ENCODE data around the gene PKP1.
"Not testable (repeated sequence)": the region's sequence is repeated elsewhere in the genome, so short reads cannot be mapped to it uniquely, and the experiment has no call there.

Gene PKP1

GRCh38 chr1:201282931-201283829 is at the start of gene PKP1:
Gene PKP1 (plus strand): TSS chr1:201283506. CDS start chr1:201283703, 197 bp downstream.
- DNase-seq = peak; percentile 5

GRCh38 chr1:201239646-201240045 is 43.7 kb upstream of the PKP1 start:
- not testable (repeated sequence) for DNase-seq

GRCh38 chr1:201240171-201240570 is 43.1 kb upstream of the PKP1 start:
- no peak for DNase-seq

- DNase-seq = no peak
These were observed 41.6 kb upstream of the PKP1 start for GRCh38 chr1:201241736-201242135.

GRCh38 chr1:201245082-201245481 is 38.2 kb upstream of the PKP1 start:
- no peak for DNase-seq

GRCh38 chr1:201248721-201249559 is 34.4 kb upstream of the PKP1 start:
- no peak for DNase-seq

- no peak for DNase-seq
These were observed 32.8 kb upstream of the PKP1 start for GRCh38 chr1:201250326-201251011.

GRCh38 chr1:201251411-201251810 is 31.9 kb upstream of the PKP1 start:
- no peak for DNase-seq

- DNase-seq = no peak
These were observed 31.4 kb upstream of the PKP1 start for GRCh38 chr1:201251851-201252430.

- no peak for DNase-seq
These were observed 30.3 kb upstream of the PKP1 start for GRCh38 chr1:201252944-201253371.

- DNase-seq = no peak
These were observed 29.9 kb upstream of the PKP1 start for GRCh38 chr1:201253411-201253810.

GRCh38 chr1:201253906-201254624 is 29.2 kb upstream of the PKP1 start:
- no peak for DNase-seq

GRCh38 chr1:201254625-201255478 is 28.5 kb upstream of the PKP1 start:
- no peak for DNase-seq

GRCh38 chr1:201255479-201256362 is 27.6 kb upstream of the PKP1 start:
- DNase-seq = no peak

- DNase-seq = not testable (repeated sequence)
These were observed 25.2 kb upstream of the PKP1 start for GRCh38 chr1:201258132-201258531.

- no peak for DNase-seq
These were observed 24.5 kb upstream of the PKP1 start for GRCh38 chr1:201258763-201259230.

- no peak for DNase-seq
These were observed 23.6 kb upstream of the PKP1 start for GRCh38 chr1:201259476-201260235.

GRCh38 chr1:201260236-201260590 is 23.1 kb upstream of the PKP1 start:
- no peak for DNase-seq

GRCh38 chr1:201260648-201261311 is 22.5 kb upstream of the PKP1 start:
- DNase-seq = no peak

All from SHP77 treated with DMSO at 0.1 percent for 48 hours (cell line).